SHP77 (cell line): ENCODE data around the gene B4GAT1.

ENCODE experiments used
- DNase-seq, 2 experiments: peaks; one replicate each; lab custom pipeline; 2025; lab: John Stamatoyannopoulos, UW

The B4GAT1 gene

DNA sequence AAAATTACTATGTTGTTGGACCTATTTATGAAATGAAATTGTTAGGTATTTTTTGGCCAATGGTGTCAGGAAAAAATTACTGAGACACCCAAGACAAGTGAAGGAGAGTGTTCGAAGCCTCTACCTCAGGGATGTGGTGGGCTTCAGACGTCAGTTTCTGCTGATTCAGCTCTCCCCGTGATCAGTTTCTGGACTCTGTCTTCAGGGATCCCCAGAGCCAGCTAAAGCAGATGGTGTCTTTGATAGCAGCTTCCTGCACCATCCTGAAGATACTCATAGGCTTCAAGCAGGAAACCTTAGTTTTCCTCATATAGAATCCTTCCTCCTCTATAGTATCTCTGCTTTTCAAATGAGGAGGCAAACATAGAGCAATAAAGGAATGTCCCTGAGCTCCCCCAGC, 38.0 kb downstream of the B4GAT1 start:
- no peak for DNase-seq

DNA sequence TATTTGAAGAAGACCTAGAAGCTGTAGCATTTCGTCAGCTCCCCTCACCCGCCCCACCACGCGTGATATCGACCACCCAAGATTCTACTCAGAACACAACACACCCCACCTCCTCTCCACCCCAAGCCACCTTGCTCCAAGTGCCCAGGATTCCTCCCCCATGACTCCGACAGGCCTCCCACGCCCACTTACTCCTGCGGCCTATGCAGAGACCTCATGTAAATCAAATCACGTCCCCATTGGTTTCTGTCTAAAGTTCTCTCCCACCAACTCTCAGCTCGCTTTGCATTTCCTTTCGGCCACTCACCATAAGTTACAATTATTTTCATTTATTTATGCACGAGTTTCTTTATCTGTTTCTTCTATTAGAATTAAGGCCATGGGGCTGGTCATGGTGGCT, 44.8 kb downstream of the B4GAT1 start:
- DNase-seq = no peak

DNA sequence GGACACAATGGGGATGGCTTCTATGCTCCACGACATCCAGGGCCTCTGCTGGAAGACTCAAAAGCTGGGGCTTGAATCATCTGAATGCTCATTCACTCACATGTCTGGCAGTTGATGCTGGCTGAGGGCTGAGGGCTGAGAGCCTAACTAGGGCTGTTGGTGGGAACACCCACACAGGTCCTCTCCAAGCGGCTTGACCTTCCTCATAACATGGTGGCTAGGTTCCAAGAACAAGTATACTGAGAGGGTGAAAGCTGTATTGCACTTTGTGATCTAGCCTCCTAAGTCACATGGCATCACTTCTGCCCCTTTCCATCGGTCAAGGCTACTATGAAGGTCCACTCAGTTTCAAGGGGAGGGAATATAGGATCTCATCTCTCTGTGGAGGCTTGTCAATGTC, 48.2 kb downstream of the B4GAT1 start:
- no peak for DNase-seq

DNA sequence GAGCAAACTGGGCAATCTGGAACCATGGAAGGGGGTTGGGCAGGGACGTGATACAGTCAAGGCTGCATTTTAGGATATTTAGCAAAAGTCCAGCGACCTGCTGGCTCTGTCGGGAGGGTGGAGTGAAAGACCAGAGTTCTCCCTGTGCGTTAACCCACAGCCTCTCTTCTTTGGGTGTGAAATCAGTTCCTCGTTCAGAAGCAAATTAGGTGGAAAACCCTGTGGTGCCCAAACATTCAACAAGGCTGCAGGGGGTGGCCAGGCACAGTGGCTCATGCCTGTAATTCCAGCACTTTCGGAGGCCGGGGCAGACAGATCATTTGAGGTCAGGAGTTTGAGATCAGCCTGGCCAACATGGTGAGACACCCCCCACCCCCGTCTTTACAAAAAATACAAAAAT, 49.8 kb downstream of the B4GAT1 start:
- DNase-seq = no peak
